ENCODE data around the gene NDUFB6.
A peak's percentile ranks its signal among the peaks of the same experiment; 100 is the strongest.

The NDUFB6 gene

DNA sequence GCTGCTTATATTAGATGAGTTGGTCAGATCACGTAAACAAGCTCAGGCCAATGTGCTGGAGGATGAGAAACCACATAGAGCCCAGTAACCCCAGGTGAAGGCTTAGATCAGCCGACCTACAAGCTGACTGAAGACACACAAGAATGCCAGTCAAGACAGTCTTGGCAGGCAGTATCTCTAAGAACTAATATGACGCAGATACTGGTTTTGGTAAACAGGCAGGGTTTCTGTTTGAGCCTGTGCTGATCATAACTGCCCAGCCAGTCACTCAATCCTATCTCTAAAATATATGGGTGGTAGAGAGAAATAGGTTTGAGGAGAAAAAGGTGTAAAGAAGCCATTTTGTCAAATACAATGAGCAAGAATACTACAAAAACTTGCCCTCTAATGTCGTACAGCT is 39.1 kb downstream of the NDUFB6 start:
- no peak for ATAC-seq (ENCODE audit: low read depth)
- H3K4me3 ChIP-seq (ENCODE audit: severe bottlenecking): no peak overlapping the region

GRCh38 chr9:32533336-32533735 is 39.6 kb downstream of the NDUFB6 start:
- Histone ChIP-seq H3K4me3 (ENCODE audit: severe bottlenecking) (no peak overlapping the region), H3K36me3 (ENCODE audit: low read depth) (peaks cover 4% of the 10 kb centered on the region; the same call in 1 of the 2 replicates), H3K9me3 (ENCODE audit: severe bottlenecking) (no peaks in the 10 kb centered on the region), H3K4me1 (ENCODE audit: insufficient read depth, poor library complexity, severe bottlenecking) (no peaks in the 10 kb centered on the region), H3K27ac (ENCODE audit: poor library complexity, severe bottlenecking) (no peak overlapping the region), H3K27me3 (ENCODE audit: insufficient read depth, poor library complexity, severe bottlenecking) (no peaks in the 10 kb centered on the region)
- ATAC-seq (ENCODE audit: low read depth): no peak
- TF ChIP-seq, protein P1, sequence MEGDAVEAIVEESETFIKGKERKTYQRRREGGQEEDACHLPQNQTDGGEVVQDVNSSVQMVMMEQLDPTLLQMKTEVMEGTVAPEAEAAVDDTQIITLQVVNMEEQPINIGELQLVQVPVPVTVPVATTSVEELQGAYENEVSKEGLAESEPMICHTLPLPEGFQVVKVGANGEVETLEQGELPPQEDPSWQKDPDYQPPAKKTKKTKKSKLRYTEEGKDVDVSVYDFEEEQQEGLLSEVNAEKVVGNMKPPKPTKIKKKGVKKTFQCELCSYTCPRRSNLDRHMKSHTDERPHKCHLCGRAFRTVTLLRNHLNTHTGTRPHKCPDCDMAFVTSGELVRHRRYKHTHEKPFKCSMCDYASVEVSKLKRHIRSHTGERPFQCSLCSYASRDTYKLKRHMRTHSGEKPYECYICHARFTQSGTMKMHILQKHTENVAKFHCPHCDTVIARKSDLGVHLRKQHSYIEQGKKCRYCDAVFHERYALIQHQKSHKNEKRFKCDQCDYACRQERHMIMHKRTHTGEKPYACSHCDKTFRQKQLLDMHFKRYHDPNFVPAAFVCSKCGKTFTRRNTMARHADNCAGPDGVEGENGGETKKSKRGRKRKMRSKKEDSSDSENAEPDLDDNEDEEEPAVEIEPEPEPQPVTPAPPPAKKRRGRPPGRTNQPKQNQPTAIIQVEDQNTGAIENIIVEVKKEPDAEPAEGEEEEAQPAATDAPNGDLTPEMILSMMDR (IDR thresholded peaks at IDR 0.05; ENCODE audit: poor library complexity, severe bottlenecking): no peak
- no peak for DNase-seq (ENCODE audit: low spot score)

More for the DNA sequence above, 39.1 kb downstream of the NDUFB6 start:
- Histone ChIP-seq H3K9me3 (ENCODE audit: severe bottlenecking) (no peaks in the 10 kb centered on the region), H3K4me1 (ENCODE audit: insufficient read depth, poor library complexity, severe bottlenecking) (no peaks in the 10 kb centered on the region), H3K36me3 (ENCODE audit: low read depth) (peaks cover 4% of the 10 kb centered on the region; the same call in 1 of the 2 replicates), H3K27ac (ENCODE audit: poor library complexity, severe bottlenecking) (no peak overlapping the region), H3K27me3 (ENCODE audit: insufficient read depth, poor library complexity, severe bottlenecking) (no peaks in the 10 kb centered on the region)
- TF ChIP-seq, protein P1 (IDR thresholded peaks at IDR 0.05; ENCODE audit: poor library complexity, severe bottlenecking): no peak
- DNase-seq (ENCODE audit: low spot score): no peak

DNA sequence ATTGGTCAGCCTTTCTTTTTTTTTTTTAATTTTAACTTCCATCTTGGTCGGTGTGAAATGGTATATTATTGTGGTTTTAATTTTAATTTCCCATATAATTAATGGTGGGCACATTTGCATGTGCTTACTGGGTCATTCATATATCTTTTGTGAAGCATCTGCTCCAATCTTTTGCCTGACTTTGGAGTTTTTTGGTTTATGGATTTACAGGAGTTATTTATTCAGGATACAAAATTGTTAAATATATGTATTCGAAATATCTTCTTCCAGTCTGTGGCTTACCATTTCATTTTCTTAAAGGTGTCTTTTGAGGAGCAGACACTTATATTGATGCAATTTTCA is 46.3 kb downstream of the NDUFB6 start:
- peak overlapping the region; percentile 64 for H3K27ac ChIP-seq (ENCODE audit: poor library complexity, severe bottlenecking)

DNA sequence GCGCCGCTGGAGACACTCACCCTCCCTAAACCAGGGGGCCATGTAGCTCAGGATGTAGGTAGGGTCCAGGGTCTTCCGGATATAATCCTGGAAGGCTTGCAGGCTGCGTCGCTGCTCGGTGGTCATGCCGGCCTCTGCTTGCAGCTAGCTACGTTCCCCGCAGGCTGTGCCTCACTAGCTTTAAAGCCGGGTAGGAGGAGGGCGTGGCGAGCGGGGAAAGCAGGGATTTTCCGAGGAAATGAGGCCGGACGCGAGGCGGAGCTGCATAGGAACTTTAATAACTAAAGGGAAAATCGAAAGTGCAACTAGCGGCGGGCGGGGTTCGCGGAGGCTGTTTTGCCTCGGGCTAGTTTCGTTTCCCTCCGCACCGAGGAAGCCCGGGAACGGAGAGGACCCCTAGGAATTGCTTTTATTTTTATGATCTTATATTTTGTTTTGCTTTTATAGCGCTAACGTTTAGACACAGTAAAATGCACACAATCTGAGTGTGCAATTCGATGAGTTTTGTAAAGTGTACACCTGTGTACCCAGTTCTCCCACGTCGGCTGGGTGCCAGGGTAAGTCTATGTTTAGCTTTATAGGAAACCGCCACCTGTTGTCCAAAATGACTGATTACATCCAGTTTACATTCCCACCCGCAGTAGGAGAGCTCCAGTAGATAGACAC is 46.8 kb downstream of the NDUFB6 start, which contains the start of gene RIGI:
RIGI (minus strand) TSS at position 156 of the 666 bp plus-strand sequence; CDS start at position 126, 30 bp downstream.
- no peaks in the 10 kb centered on the region for H3K36me3 ChIP-seq (ENCODE audit: low read depth)
- DNase-seq (ENCODE audit: low spot score) (peak; percentile 90), ATAC-seq (ENCODE audit: low read depth) (peak; percentile 80)
- peak within 1 kb of the TSS; percentile 59 for H3K4me3 ChIP-seq (ENCODE audit: severe bottlenecking)
- TF ChIP-seq, protein P1 (IDR thresholded peaks at IDR 0.05; ENCODE audit: poor library complexity, severe bottlenecking): peak; percentile 83
- H3K27me3 ChIP-seq (ENCODE audit: insufficient read depth, poor library complexity, severe bottlenecking): no peaks in the 10 kb centered on the region
- no peaks in the 10 kb centered on the region for H3K9me3 ChIP-seq (ENCODE audit: severe bottlenecking)
- peaks cover 6% of the 10 kb centered on the region for H3K4me1 ChIP-seq (ENCODE audit: insufficient read depth, poor library complexity, severe bottlenecking)
- H3K27ac ChIP-seq (ENCODE audit: poor library complexity, severe bottlenecking): peak within 1 kb of the TSS; percentile 64

More for the DNA sequence above, 46.3 kb downstream of the NDUFB6 start:
- Histone ChIP-seq H3K27me3 (ENCODE audit: insufficient read depth, poor library complexity, severe bottlenecking) (no peaks in the 10 kb centered on the region), H3K4me1 (ENCODE audit: insufficient read depth, poor library complexity, severe bottlenecking) (peaks cover 6% of the 10 kb centered on the region), H3K9me3 (ENCODE audit: severe bottlenecking) (no peaks in the 10 kb centered on the region), H3K36me3 (ENCODE audit: low read depth) (no peaks in the 10 kb centered on the region), H3K4me3 (ENCODE audit: severe bottlenecking) (peak overlapping the region; percentile 59)
- ATAC-seq (ENCODE audit: low read depth) (no peak), DNase-seq (ENCODE audit: low spot score) (no peak)
- TF ChIP-seq, protein P1 (IDR thresholded peaks at IDR 0.05; ENCODE audit: poor library complexity, severe bottlenecking): peak; percentile 35

DNA sequence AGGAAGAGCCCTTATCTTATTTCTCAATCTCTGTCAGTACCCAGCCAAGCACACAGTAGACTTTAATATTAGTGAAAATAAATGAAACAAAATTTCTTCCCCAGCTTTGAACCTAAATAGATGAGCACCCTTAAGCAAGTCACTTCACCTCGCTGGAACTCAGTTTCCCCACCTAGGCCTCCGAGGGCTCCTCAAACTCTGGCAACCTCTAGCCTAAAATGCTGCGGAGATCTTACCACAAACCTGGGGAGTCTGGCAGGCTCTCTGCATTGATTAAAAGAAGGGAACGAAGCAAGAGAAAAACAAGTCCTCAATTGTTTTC is 47.3 kb downstream of the NDUFB6 start:
- no peak for ATAC-seq (ENCODE audit: low read depth)
- H3K36me3 ChIP-seq (ENCODE audit: low read depth): no peaks in the 10 kb centered on the region
- H3K4me3 ChIP-seq (ENCODE audit: severe bottlenecking): peak overlapping the region; percentile 59
- H3K27me3 ChIP-seq (ENCODE audit: insufficient read depth, poor library complexity, severe bottlenecking): no peaks in the 10 kb centered on the region
- TF ChIP-seq, protein P1 (IDR thresholded peaks at IDR 0.05; ENCODE audit: poor library complexity, severe bottlenecking): no peak
- peak overlapping the region; percentile 64 for H3K27ac ChIP-seq (ENCODE audit: poor library complexity, severe bottlenecking)
- no peaks in the 10 kb centered on the region for H3K9me3 ChIP-seq (ENCODE audit: severe bottlenecking)
- H3K4me1 ChIP-seq (ENCODE audit: insufficient read depth, poor library complexity, severe bottlenecking): peaks cover 6% of the 10 kb centered on the region
- no peak for DNase-seq (ENCODE audit: low spot score)
